ENCODE measurements around the gene MYH11. TPM values are rescaled to one million over a fixed set of nuclear protein-coding genes. Genes with fewer than 3 reads are reported as not detected.
"Not testable (repeated sequence)": the region's sequence is repeated elsewhere in the genome, so short reads cannot be mapped to it uniquely, and the experiment has no call there.

The MYH11 gene
- total RNA-seq, 1 donor from 2014 or later: 694 TPM

- Histone ChIP-seq H3K4me3 (no peak overlapping the region), H3K36me3 (peaks cover 64 to 73% of the 10 kb centered on the region in 2 donors), H3K9me3 (peaks cover 7 to 12% of the 10 kb centered on the region in 2 donors), H3K27me3 (no peaks in the 10 kb centered on the region), H3K4me1 (peaks cover 18 to 40% of the 10 kb centered on the region in 2 donors), H3K27ac (peak overlapping the region; percentile 74 to 77)
- no peak for TF ChIP-seq CTCF (IDR thresholded peaks at IDR 0.05)
- no peak for DNase-seq (ENCODE audit: low spot score in 2 of 2)
- intact Hi-C loops (cut with DNase I): no loop called here
These were observed 40.6 kb downstream of the MYH11 start for GRCh38 chr16:15816228-15816627.

- intact Hi-C loops (cut with DNase I); H3K27me3 ChIP-seq; DNase-seq (ENCODE audit: low spot score in 2 of 2); H3K4me3 ChIP-seq: not testable (repeated sequence)
- H3K9me3 ChIP-seq: peaks cover 7 to 12% of the 10 kb centered on the region in 2 donors
- H3K36me3 ChIP-seq: peaks cover 32 to 41% of the 10 kb centered on the region in 2 donors
- H3K27ac ChIP-seq: peak overlapping the region; percentile 74 to 77
- H3K4me1 ChIP-seq: peaks cover 37 to 60% of the 10 kb centered on the region in 2 donors
These were observed 44.5 kb downstream of the MYH11 start for GRCh38 chr16:15812401-15812750.

GRCh38 chr16:15811481-15812400 is 45.1 kb downstream of the MYH11 start:
- Histone ChIP-seq H3K36me3 (peaks cover 25 to 34% of the 10 kb centered on the region in 2 donors), H3K4me1 (peaks cover 43 to 67% of the 10 kb centered on the region in 2 donors), H3K27ac (peak overlapping the region; percentile 85 to 92), H3K9me3 (peaks cover 7 to 12% of the 10 kb centered on the region in 2 donors), H3K4me3 (peak overlapping the region in 1 of 2 donors; percentile 40), H3K27me3 (no peaks in the 10 kb centered on the region)
- TF ChIP-seq CTCF (IDR thresholded peaks at IDR 0.05): peak in 2 of 3 experiments; percentile 7 to 16
- peak; percentile 36 to 91 for DNase-seq (ENCODE audit: low spot score in 2 of 2)
- intact Hi-C loops (cut with DNase I): no loop called here

- DNase-seq (ENCODE audit: low spot score in 2 of 2): no peak
- H3K27ac ChIP-seq: peak overlapping the region; percentile 85 to 92
- peak overlapping the region in 1 of 2 donors; percentile 40 for H3K4me3 ChIP-seq
- intact Hi-C loops (cut with DNase I): no loop called here
- H3K9me3 ChIP-seq: peaks cover 2 to 4% of the 10 kb centered on the region in 2 donors
- H3K4me1 ChIP-seq: peaks cover 44 to 68% of the 10 kb centered on the region in 2 donors
- peaks cover 22 to 26% of the 10 kb centered on the region in 2 donors for H3K36me3 ChIP-seq
- H3K27me3 ChIP-seq: no peaks in the 10 kb centered on the region
- no peak for TF ChIP-seq CTCF (IDR thresholded peaks at IDR 0.05)
These were observed 45.9 kb downstream of the MYH11 start for GRCh38 chr16:15810949-15811348.

GRCh38 chr16:15810411-15810810 is 46.4 kb downstream of the MYH11 start:
- peak overlapping the region; percentile 85 to 92 for H3K27ac ChIP-seq
- H3K4me3 ChIP-seq: peak overlapping the region in 1 of 2 donors; percentile 40
- H3K27me3 ChIP-seq: no peaks in the 10 kb centered on the region
- no peak for DNase-seq (ENCODE audit: low spot score in 2 of 2)
- intact Hi-C loops (cut with DNase I): no loop called here
- no peak for TF ChIP-seq CTCF (IDR thresholded peaks at IDR 0.05)
- H3K36me3 ChIP-seq: peaks cover 22 to 28% of the 10 kb centered on the region in 2 donors
- H3K4me1 ChIP-seq: peaks cover 44 to 74% of the 10 kb centered on the region in 2 donors
- H3K9me3 ChIP-seq: no peaks in the 10 kb centered on the region

- intact Hi-C loops (cut with DNase I); H3K27me3 ChIP-seq; H3K4me3 ChIP-seq; DNase-seq (ENCODE audit: low spot score in 2 of 2); H3K9me3 ChIP-seq: not testable (repeated sequence)
- Histone ChIP-seq H3K4me1 (peaks cover 45 to 80% of the 10 kb centered on the region in 2 donors), H3K36me3 (peaks cover 22 to 32% of the 10 kb centered on the region in 2 donors), H3K27ac (peak overlapping the region; percentile 85 to 92)
These were observed 47.5 kb downstream of the MYH11 start for GRCh38 chr16:15809297-15809696.
